Epithelial cell of umbilical artery (primary cell): ENCODE results near the gene ABT1. TPM values are rescaled to one million over a fixed set of nuclear protein-coding genes. Genes with fewer than 3 reads are reported as not detected.

Experiments
- total RNA-seq: library from RNA; depleted of rRNA; stranded (reverse); fragments of >200 nt; gene quantifications from 2 replicates; pipeline ENCODE4 v1.2.3, GENCODE V29; 2014

ABT1 gene
- total RNA-seq = 24.7 and 26.6 TPM in 2 replicates

GRCh38 chr6:26596579-26597388 is at the start of gene ABT1:
Gene ABT1 (plus strand): TSS chr6:26596953. CDS start chr6:26596983, 30 bp downstream.

Other genes with a start within 250 kb of the ABT1 start
- gene BTN3A2, start 231.8 kb upstream of the ABT1 start, total RNA-seq = 17.2 and 28.6 TPM in 2 replicates
- gene BTN2A2, start 213.8 kb upstream of the ABT1 start, total RNA-seq = 11.4 and 18.5 TPM in 2 replicates
- 8.8 and 28.1 TPM in 2 replicates for gene BTN3A1, start 194.7 kb upstream of the ABT1 start, total RNA-seq
- gene BTN3A3, start 156.4 kb upstream of the ABT1 start, total RNA-seq = 5.2 and 12.6 TPM in 2 replicates
- gene BTN2A1, start 139.0 kb upstream of the ABT1 start, total RNA-seq = 7.1 and 8.8 TPM in 2 replicates
- not detected in 2 replicates for gene BTN1A1, start 96.7 kb upstream of the ABT1 start, total RNA-seq
- gene HMGN4, start 58.6 kb upstream of the ABT1 start, total RNA-seq = 57.2 and 80.9 TPM in 2 replicates
- 12.3 and 20.5 TPM in 2 replicates for gene ZNF322, start 62.8 kb downstream of the ABT1 start, total RNA-seq